Caco-2 (cell line): ENCODE data around the gene NPFFR1. TPM values are rescaled to one million over a fixed set of nuclear protein-coding genes. Genes with fewer than 3 reads are reported as not detected.

Source experiments
- BruUV-seq: library from RNA; stranded (reverse); fragments of 400-500 nt; replicated peaks from 2 replicates; lab custom pipeline; 2021; lab: Mats Ljungman, UMichigan
- CTCF ChIA-PET: fragments of 300-600 bp; sonication (Branson Sonifier 250); formaldehyde crosslinking; loops from one replicate; lab custom pipeline; 2022; ENCODE audit warnings: antibody characterized with exemption; lab: Charles Lee
- POLR2A ChIA-PET: fragments of 300-600 bp; sonication (Branson Sonifier 250); formaldehyde crosslinking; loops from one replicate; lab custom pipeline; 2022; ENCODE audit warnings: antibody characterized with exemption; lab: Charles Lee
- DNase-seq, 2 experiments: peaks; one replicate each; pipeline versions ENCODE4 v3.0.0 to v3.0.0-alpha.2; 2020 to 2022
- H3K27me3 ChIP-seq: replicated peaks from 2 replicates; pipeline ENCODE4 v1.6.0; 2011; ENCODE audit warnings: low read length; ENCODE audit not compliant: control insufficient read depth, insufficient read depth
- H3K36me3 ChIP-seq: 2 replicates; pipeline ENCODE4 v1.5.1; 2011; ENCODE audit warnings: low read length; ENCODE audit not compliant: control insufficient read depth, insufficient read depth
- H3K4me1 ChIP-seq: fragments of 250-450 bp; sonication (Bioruptor Pico); 2 replicates; pipeline ENCODE4 v1.5.1; 2020; ENCODE audit warnings: mild to moderate bottlenecking
- H3K4me3 ChIP-seq: 2 replicates; pipeline ENCODE4 v1.5.1; 2011; ENCODE audit warnings: low read depth, mild to moderate bottlenecking, control low read depth, low read length
- H3K9me3 ChIP-seq: fragments of 250-450 bp; sonication (Bioruptor Pico); 2 replicates; pipeline ENCODE4 v1.5.1; 2020; ENCODE audit warnings: mild to moderate bottlenecking, moderate library complexity
- H3K27ac Mint-ChIP-seq: one replicate; pipeline ENCODE4 v1.8.0; 2022; ENCODE audit warnings: mixed read lengths; ENCODE audit not compliant: unreplicated experiment
- H3K27me3 Mint-ChIP-seq: one replicate; pipeline ENCODE4 v1.8.0; 2022; ENCODE audit warnings: mixed read lengths; ENCODE audit not compliant: insufficient read depth, unreplicated experiment
- H3K36me3 Mint-ChIP-seq: one replicate; pipeline ENCODE4 v1.8.0; 2022; ENCODE audit warnings: mild to moderate bottlenecking, mixed read lengths; ENCODE audit not compliant: insufficient read depth, unreplicated experiment
- H3K4me1 Mint-ChIP-seq: one replicate; pipeline ENCODE4 v1.8.0; 2022; ENCODE audit warnings: low read depth, mixed read lengths; ENCODE audit not compliant: unreplicated experiment
- H3K4me3 Mint-ChIP-seq: one replicate; pipeline ENCODE4 v1.8.0; 2022; ENCODE audit warnings: mild to moderate bottlenecking, moderate library complexity, mixed read lengths; ENCODE audit not compliant: unreplicated experiment
- H3K9me3 Mint-ChIP-seq: one replicate; pipeline ENCODE4 v1.8.0; 2022; ENCODE audit warnings: mixed read lengths; ENCODE audit not compliant: unreplicated experiment
- CTCF ChIP-seq, 2 experiments: fragments of 200-600 bp in 1 of 2; IDR thresholded peaks; 1 replicate in 1 of 2; 2 replicates in 1 of 2; pipeline versions ENCODE4 v1.5.1 to v1.8.0; 2011 to 2022; ENCODE audit warnings: antibody characterized with exemption in 1 of 2, control low read depth in 1 of 2, inconsistent platforms in 1 of 2, low read depth in 1 of 2, low read length in 1 of 2, mild to moderate bottlenecking in 1 of 2, moderate library complexity in 1 of 2; ENCODE audit not compliant: insufficient read depth in 1 of 2, severe bottlenecking in 1 of 2, unreplicated experiment in 1 of 2
- intact Hi-C: fragments of 100-400 bp; cut with micrococcal nuclease; formaldehyde crosslinking; loops from one replicate; pipeline ENCODE4 v1.10.0; 2022; ENCODE audit not compliant: unreplicated experiment
- total RNA-seq: library from RNA; stranded (reverse); gene quantifications from 2 replicates; pipeline ENCODE4 v1.2.3, GENCODE V29; 2022

NPFFR1 gene
- total RNA-seq, 1 experiment from 2014 or later, result not detected

GRCh38 chr10:70321897-70322890 lies 38.4 kb upstream of the NPFFR1 start:
- Histone ChIP-seq H3K9me3 (no peaks in the 10 kb centered on the region), H3K27me3 (no peaks in the 10 kb centered on the region), H3K4me1 (peaks cover 22% of the 10 kb centered on the region), H3K4me3 (no peak overlapping the region), H3K36me3 (no peaks in the 10 kb centered on the region)
- ChIA-PET POLR2A (no interaction called here), CTCF (interaction anchor here (0.7 to 1.2 kb wide), 2 partner anchors 42 to 101 kb away, joined by 4 read pairs; no protein-coding TSS in a partner anchor)
- peaks cover 5% of the 10 kb centered on the region for H3K36me3 Mint-ChIP-seq
- H3K4me1 Mint-ChIP-seq, result peaks cover 21% of the 10 kb centered on the region
- no TSS peak for BruUV-seq
- TF ChIP-seq CTCF (IDR thresholded peaks at IDR 0.05; ENCODE audit: insufficient read depth in 1 of 2, low read depth in 1 of 2, low read length in 1 of 2, severe bottlenecking in 1 of 2, unreplicated experiment in 1 of 2), result no peak
- H3K27ac Mint-ChIP-seq, result no peak overlapping the region
- no peaks in the 10 kb centered on the region for H3K9me3 Mint-ChIP-seq
- intact Hi-C loops, result no loop called here
- H3K4me3 Mint-ChIP-seq, result no peak overlapping the region
- DNase-seq, result no peak
- no peaks in the 10 kb centered on the region for H3K27me3 Mint-ChIP-seq

- CTCF ChIA-PET, result interaction anchor here (0.7 to 1.2 kb wide), 5 partner anchors 29 to 461 kb away, joined by 3 to 6 read pairs (median 4); no protein-coding TSS in a partner anchor
- intact Hi-C loops, result no loop called here
- no peak for TF ChIP-seq CTCF (IDR thresholded peaks at IDR 0.05; ENCODE audit: insufficient read depth in 1 of 2, low read depth in 1 of 2, low read length in 1 of 2, severe bottlenecking in 1 of 2, unreplicated experiment in 1 of 2)
Measured at GRCh38 chr10:70321233-70321632, 37.4 kb upstream of the NPFFR1 start.

DNA sequence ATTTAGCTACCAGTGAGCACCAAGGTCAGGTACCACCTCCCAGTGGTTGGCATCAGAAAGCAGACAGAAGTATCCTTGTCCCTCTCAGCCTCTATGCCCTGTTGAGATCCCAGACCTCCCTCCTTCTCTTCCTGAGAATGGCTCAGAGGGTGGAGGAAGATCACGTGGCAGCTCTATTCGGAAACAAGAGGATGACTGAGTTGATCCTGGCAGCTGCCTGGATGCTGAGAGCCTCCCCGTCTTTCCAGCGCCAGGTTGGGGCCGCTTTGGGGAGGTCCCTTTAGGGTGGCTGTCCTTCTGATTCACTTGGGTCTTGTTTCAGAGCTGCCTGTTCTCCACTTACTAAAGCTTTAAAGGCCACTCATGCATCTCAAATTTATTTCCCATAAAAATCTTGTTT lies 36.9 kb upstream of the NPFFR1 start:
- ChIA-PET CTCF (interaction anchor here (0.7 to 1.2 kb wide), 4 partner anchors 29 to 461 kb away, joined by 3 to 6 read pairs (median 4); no protein-coding TSS in a partner anchor), POLR2A (no interaction called here)
- no peak overlapping the region for H3K4me3 ChIP-seq
- Mint-ChIP-seq H3K27ac (no peak overlapping the region), H3K27me3 (no peaks in the 10 kb centered on the region), H3K4me3 (no peak overlapping the region), H3K9me3 (no peaks in the 10 kb centered on the region), H3K4me1 (peaks cover 12% of the 10 kb centered on the region), H3K36me3 (peaks cover 5% of the 10 kb centered on the region)
- intact Hi-C loops, result no loop called here
- TF ChIP-seq CTCF (IDR thresholded peaks at IDR 0.05; ENCODE audit: insufficient read depth in 1 of 2, low read depth in 1 of 2, low read length in 1 of 2, severe bottlenecking in 1 of 2, unreplicated experiment in 1 of 2), result no peak
- H3K9me3 ChIP-seq, result no peaks in the 10 kb centered on the region
- H3K36me3 ChIP-seq, result no peaks in the 10 kb centered on the region
- no peaks in the 10 kb centered on the region for H3K27me3 ChIP-seq
- no peak for DNase-seq
- H3K4me1 ChIP-seq, result peaks cover 14% of the 10 kb centered on the region
- BruUV-seq, result no TSS peak

More at GRCh38 chr10:70321233-70321632, 37.4 kb upstream of the NPFFR1 start:
- Histone ChIP-seq H3K27me3 (no peaks in the 10 kb centered on the region), H3K9me3 (no peaks in the 10 kb centered on the region), H3K36me3 (no peaks in the 10 kb centered on the region), H3K4me3 (no peak overlapping the region), H3K4me1 (peaks cover 19% of the 10 kb centered on the region)
- Mint-ChIP-seq H3K27me3 (no peaks in the 10 kb centered on the region), H3K36me3 (peaks cover 5% of the 10 kb centered on the region), H3K4me3 (no peak overlapping the region), H3K4me1 (peaks cover 17% of the 10 kb centered on the region), H3K9me3 (no peaks in the 10 kb centered on the region), H3K27ac (no peak overlapping the region)
- POLR2A ChIA-PET, result no interaction called here
- no TSS peak for BruUV-seq
- no peak for DNase-seq
